ENCODE data around the gene NDUFA6.

DNA sequence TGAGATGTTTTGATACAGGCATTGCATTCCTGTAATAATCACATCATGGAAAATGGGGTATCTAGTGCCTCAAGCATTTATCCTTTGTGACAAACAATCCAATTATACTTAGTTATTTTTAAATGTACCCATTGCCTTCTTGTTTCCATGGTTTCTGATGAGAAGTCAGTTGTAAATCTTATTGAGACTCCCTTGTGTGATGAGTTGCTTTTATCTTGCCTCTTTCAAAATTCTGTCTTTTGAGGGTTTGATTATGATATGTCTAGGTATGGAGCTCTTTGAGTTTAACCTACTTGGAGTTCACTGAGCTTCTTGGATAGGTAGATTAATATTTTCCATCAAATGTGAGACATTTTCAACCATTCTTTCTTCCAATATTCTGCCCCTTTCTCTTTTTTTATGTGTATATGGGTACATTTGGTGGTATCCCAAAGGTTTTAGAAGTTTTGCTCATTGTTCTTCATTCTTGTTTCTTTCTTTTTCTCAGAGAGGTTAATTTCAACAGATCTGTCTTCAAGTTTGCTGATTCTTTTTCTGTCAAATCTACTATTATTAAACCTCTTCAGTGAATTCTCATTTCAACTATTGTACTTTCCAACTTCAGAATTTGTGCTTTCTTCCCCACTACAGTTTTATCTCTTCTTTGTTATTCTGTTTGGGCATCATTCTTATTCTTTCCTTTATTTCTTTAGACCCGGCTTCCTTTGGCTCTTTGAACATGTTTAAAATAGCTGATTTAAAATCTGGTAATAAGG, 33.6 kb downstream of the NDUFA6 start:
- TF ChIP-seq ESRRA (IDR thresholded peaks at IDR 0.05; ENCODE audit: low read length) (no peak), TBL1XR1 (IDR thresholded peaks at IDR 0.05; ENCODE audit: low read depth, low read length) (no peak), NBN (IDR thresholded peaks at IDR 0.05) (no peak), ETV6 (conservative IDR thresholded peaks at IDR 0.05 in 1 of 2, IDR thresholded peaks at IDR 0.05 in 1 of 2; ENCODE audit: borderline replicate concordance in 1 of 2, low read depth in 1 of 2) (no peak)
- TF ChIP-seq, protein P1, sequence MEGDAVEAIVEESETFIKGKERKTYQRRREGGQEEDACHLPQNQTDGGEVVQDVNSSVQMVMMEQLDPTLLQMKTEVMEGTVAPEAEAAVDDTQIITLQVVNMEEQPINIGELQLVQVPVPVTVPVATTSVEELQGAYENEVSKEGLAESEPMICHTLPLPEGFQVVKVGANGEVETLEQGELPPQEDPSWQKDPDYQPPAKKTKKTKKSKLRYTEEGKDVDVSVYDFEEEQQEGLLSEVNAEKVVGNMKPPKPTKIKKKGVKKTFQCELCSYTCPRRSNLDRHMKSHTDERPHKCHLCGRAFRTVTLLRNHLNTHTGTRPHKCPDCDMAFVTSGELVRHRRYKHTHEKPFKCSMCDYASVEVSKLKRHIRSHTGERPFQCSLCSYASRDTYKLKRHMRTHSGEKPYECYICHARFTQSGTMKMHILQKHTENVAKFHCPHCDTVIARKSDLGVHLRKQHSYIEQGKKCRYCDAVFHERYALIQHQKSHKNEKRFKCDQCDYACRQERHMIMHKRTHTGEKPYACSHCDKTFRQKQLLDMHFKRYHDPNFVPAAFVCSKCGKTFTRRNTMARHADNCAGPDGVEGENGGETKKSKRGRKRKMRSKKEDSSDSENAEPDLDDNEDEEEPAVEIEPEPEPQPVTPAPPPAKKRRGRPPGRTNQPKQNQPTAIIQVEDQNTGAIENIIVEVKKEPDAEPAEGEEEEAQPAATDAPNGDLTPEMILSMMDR (IDR thresholded peaks at IDR 0.05 in 2 of 3, conservative IDR thresholded peaks at IDR 0.05 in 1 of 3; ENCODE audit: control insufficient read depth in 2 of 3, extremely low read depth in 1 of 3, insufficient read depth in 1 of 3, low read depth in 3 of 3, low read length in 3 of 3): no peak
- TF ChIP-seq, protein P2, sequence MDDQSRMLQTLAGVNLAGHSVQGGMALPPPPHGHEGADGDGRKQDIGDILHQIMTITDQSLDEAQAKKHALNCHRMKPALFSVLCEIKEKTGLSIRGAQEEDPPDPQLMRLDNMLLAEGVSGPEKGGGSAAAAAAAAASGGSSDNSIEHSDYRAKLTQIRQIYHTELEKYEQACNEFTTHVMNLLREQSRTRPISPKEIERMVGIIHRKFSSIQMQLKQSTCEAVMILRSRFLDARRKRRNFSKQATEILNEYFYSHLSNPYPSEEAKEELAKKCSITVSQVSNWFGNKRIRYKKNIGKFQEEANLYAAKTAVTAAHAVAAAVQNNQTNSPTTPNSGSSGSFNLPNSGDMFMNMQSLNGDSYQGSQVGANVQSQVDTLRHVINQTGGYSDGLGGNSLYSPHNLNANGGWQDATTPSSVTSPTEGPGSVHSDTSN (IDR thresholded peaks at IDR 0.05; ENCODE audit: insufficient replicate concordance, low read depth, low read length): no peak

Data from GM12878 (cell line).